Lower lobe of right lung (tissue), 2 donors: Measurements from ENCODE around the gene PGM5. TPM values are rescaled to one million over a fixed set of nuclear protein-coding genes. Genes with fewer than 3 reads are reported as not detected.

ENCODE experiments used
- ATAC-seq, 2 donors: fragments of 200-7000 bp; cut with Tn5 transposase; one replicate each; pipeline ENCODE4 v1.9.1; 2020 to 2022; ENCODE audit warnings: mild to moderate bottlenecking in 2 of 2, moderate library complexity in 2 of 2
- DNase-seq: peaks from one replicate; pipeline ENCODE4 v3.0.0-alpha.2; 2020
- H3K27ac ChIP-seq: fragments of 200-600 bp; one replicate; pipeline ENCODE4 v1.8.0; 2022
- H3K27me3 ChIP-seq: fragments of 200-600 bp; one replicate; pipeline ENCODE4 v1.8.0; 2022; ENCODE audit warnings: low read depth
- H3K36me3 ChIP-seq: fragments of 200-600 bp; one replicate; pipeline ENCODE4 v1.8.0; 2022; ENCODE audit warnings: mild to moderate bottlenecking
- H3K4me1 ChIP-seq: fragments of 200-600 bp; one replicate; pipeline ENCODE4 v1.8.0; 2022
- H3K4me3 ChIP-seq: fragments of 200-600 bp; one replicate; pipeline ENCODE4 v1.8.0; 2022; ENCODE audit warnings: mild to moderate bottlenecking
- H3K9me3 ChIP-seq: fragments of 200-600 bp; one replicate; pipeline ENCODE4 v1.8.0; 2022
- CTCF ChIP-seq: fragments of 200-600 bp; IDR thresholded peaks from one replicate; pipeline ENCODE4 v1.8.0; 2022; ENCODE audit warnings: antibody characterized with exemption, mild to moderate bottlenecking
- intact Hi-C: fragments of 100-400 bp; cut with DNase I; formaldehyde crosslinking; loops from one replicate; pipeline ENCODE4 v1.11.0; 2022
- total RNA-seq: library from RNA; stranded (reverse); fragmentation: NEBNext Ultra II Directional; extraction: Animal tissue kit (Norgen Biotek cat#: 25700); gene quantifications from one replicate; pipeline ENCODE4 v1.2.1, GENCODE V29; 2021
- donor health status: DM: no; HTN: yes; CAD: no; lungs with severe emphysema.

The PGM5 gene
- total RNA-seq, 1 donor from 2014 or later = 26.3 TPM

- Histone ChIP-seq H3K36me3 (no peaks in the 10 kb centered on the region), H3K9me3 (no peaks in the 10 kb centered on the region), H3K27ac (no peak overlapping the region), H3K4me1 (peaks cover 4% of the 10 kb centered on the region), H3K27me3 (no peaks in the 10 kb centered on the region), H3K4me3 (no peak overlapping the region)
- TF ChIP-seq CTCF = no peak
- no peak for DNase-seq
- ATAC-seq = no peak
- intact Hi-C loops = no loop called here
Measured at GRCh38 chr9:68497629-68498028, 141.2 kb downstream of the PGM5 start.

GRCh38 chr9:68498816-68499215 lies 142.4 kb downstream of the PGM5 start:
- Histone ChIP-seq H3K27ac (no peak overlapping the region), H3K9me3 (no peaks in the 10 kb centered on the region), H3K4me3 (no peak overlapping the region), H3K4me1 (peaks cover 4% of the 10 kb centered on the region), H3K36me3 (no peaks in the 10 kb centered on the region), H3K27me3 (no peaks in the 10 kb centered on the region)
- intact Hi-C loops = no loop called here
- ATAC-seq = no peak
- DNase-seq = no peak
- TF ChIP-seq CTCF = no peak

- H3K4me1 ChIP-seq = peaks cover 8% of the 10 kb centered on the region
- no peak for DNase-seq
- intact Hi-C loops = no loop called here
- TF ChIP-seq CTCF = no peak
- H3K4me3 ChIP-seq = no peak overlapping the region
- H3K27ac ChIP-seq = no peak overlapping the region
- peak; percentile 82 to 91 for ATAC-seq
- H3K27me3 ChIP-seq = no peaks in the 10 kb centered on the region
- no peaks in the 10 kb centered on the region for H3K9me3 ChIP-seq
- H3K36me3 ChIP-seq = no peaks in the 10 kb centered on the region
Measured at GRCh38 chr9:68500457-68501381, 144.3 kb downstream of the PGM5 start.

GRCh38 chr9:68502279-68502678 lies 145.9 kb downstream of the PGM5 start:
- Histone ChIP-seq H3K4me3 (no peak overlapping the region), H3K4me1 (peaks cover 14% of the 10 kb centered on the region), H3K9me3 (no peaks in the 10 kb centered on the region), H3K36me3 (no peaks in the 10 kb centered on the region), H3K27ac (no peak overlapping the region), H3K27me3 (no peaks in the 10 kb centered on the region)
- ATAC-seq (no peak), DNase-seq (no peak)
- no peak for TF ChIP-seq CTCF
- intact Hi-C loops = no loop called here

- Histone ChIP-seq H3K27ac (peak overlapping the region; percentile 5), H3K4me3 (no peak overlapping the region), H3K4me1 (peaks cover 19% of the 10 kb centered on the region), H3K36me3 (no peaks in the 10 kb centered on the region), H3K9me3 (no peaks in the 10 kb centered on the region), H3K27me3 (no peaks in the 10 kb centered on the region)
- no peak for DNase-seq
- intact Hi-C loops = no loop called here
- peak; percentile 49 to 60 for ATAC-seq
- no peak for TF ChIP-seq CTCF
Measured at GRCh38 chr9:68505681-68506409, 149.4 kb downstream of the PGM5 start.
